Lower leg skin (tissue), 4 donors: ENCODE results near the gene COTL1. TPM values are rescaled to one million over a fixed set of nuclear protein-coding genes. Genes with fewer than 3 reads are reported as not detected.

Experiments used
- DNase-seq, 2 donors: peaks; one replicate each; pipeline ENCODE4 v3.0.0-alpha.2; 2019; ENCODE audit warnings: low spot score in 2 of 2
- H3K4me3 ChIP-seq: fragments of 200-600 bp; sonication (generic); 2 replicates; pipeline ENCODE4 v1.5.1; 2017; ENCODE audit warnings: mild to moderate bottlenecking, low read depth; ENCODE audit not compliant: poor library complexity, severe bottlenecking
- CTCF ChIP-seq, 3 donors: fragments of 450-650 bp; IDR thresholded peaks; one replicate each; pipeline ENCODE4 v1.5.1; 2016; ENCODE audit warnings: antibody characterized with exemption in 3 of 3, mild to moderate bottlenecking in 3 of 3, moderate library complexity in 2 of 3
- POLR2A ChIP-seq, 2 donors: fragments of 450-650 bp; IDR thresholded peaks; one replicate each; pipeline ENCODE4 v1.6.1; 2016 to 2017; ENCODE audit warnings: antibody characterized with exemption in 2 of 2, mild to moderate bottlenecking in 1 of 2, moderate library complexity in 1 of 2
- WGBS, 2 donors: methylation state at CpG; one replicate each; pipeline ENCODE4 v1.1.5; 2018; 5-methylcytosine and 5-hydroxymethylcytosine counted together
- intact Hi-C: fragments of 100-400 bp; cut with DNase I; formaldehyde crosslinking; loops from one replicate; pipeline ENCODE4 v1.15.0; 2023; ENCODE audit warnings: low total_unique reads
- total RNA-seq, 4 donors: library from RNA; depleted of rRNA; stranded (reverse); fragments of >200 nt; gene quantifications; one replicate each; pipeline ENCODE4 v1.1.0, GENCODE V29; 2016

The COTL1 gene
- total RNA-seq, 4 donors from 2014 or later, result 6.5 to 25.7 (median 9.8) TPM

GRCh38 chr16:84611041-84611440, 6.8 kb downstream of the COTL1 start:
- intact Hi-C loops, result no loop called here
- DNase-seq, result no peak
- TF ChIP-seq POLR2A (IDR thresholded peaks at IDR 0.05), result no peak
- no peak for TF ChIP-seq CTCF (IDR thresholded peaks at IDR 0.05)

GRCh38 chr16:84610376-84610775, 7.5 kb downstream of the COTL1 start:
- 82 to 90% methylated on average over 1 of the region's 1 CpG for WGBS, 2 donors
- intact Hi-C loops, result no loop called here
- no peak overlapping the region for H3K4me3 ChIP-seq
- DNase-seq, result no peak
- TF ChIP-seq POLR2A (IDR thresholded peaks at IDR 0.05), result no peak
- TF ChIP-seq CTCF (IDR thresholded peaks at IDR 0.05), result no peak

More at GRCh38 chr16:84611041-84611440, 6.8 kb downstream of the COTL1 start:
- no peak overlapping the region for H3K4me3 ChIP-seq
- 65 to 67% methylated on average over 4 of the region's 4 CpGs for WGBS, 2 donors

GRCh38 chr16:84609563-84610177, 8.2 kb downstream of the COTL1 start:
- no peak for TF ChIP-seq POLR2A (IDR thresholded peaks at IDR 0.05)
- no peak for TF ChIP-seq CTCF (IDR thresholded peaks at IDR 0.05)
- intact Hi-C loops, result no loop called here
- DNase-seq, result no peak
- 74 to 86% methylated on average over 6 of the region's 6 CpGs for WGBS, 2 donors
- no peak overlapping the region for H3K4me3 ChIP-seq

GRCh38 chr16:84608282-84608681, 9.6 kb downstream of the COTL1 start:
- no peak for DNase-seq
- WGBS, 2 donors, result 84 to 89% methylated on average over 6 of the region's 6 CpGs
- H3K4me3 ChIP-seq, result no peak overlapping the region
- TF ChIP-seq CTCF (IDR thresholded peaks at IDR 0.05), result no peak
- no peak for TF ChIP-seq POLR2A (IDR thresholded peaks at IDR 0.05)
- intact Hi-C loops, result no loop called here

- no peak for DNase-seq
Measured at GRCh38 chr16:84607694-84608093, 10.2 kb downstream of the COTL1 start.

More at GRCh38 chr16:84607694-84608093, 10.2 kb downstream of the COTL1 start:
- intact Hi-C loops, result no loop called here
- 52 to 53% methylated on average over 7 of the region's 7 CpGs for WGBS, 2 donors
- no peak overlapping the region for H3K4me3 ChIP-seq
- TF ChIP-seq CTCF (IDR thresholded peaks at IDR 0.05) (no peak), POLR2A (IDR thresholded peaks at IDR 0.05) (no peak)
